HG02610 (cell line): ENCODE measurements around the gene TWIST2.

Source experiments
- ATAC-seq: cut with Tn5 transposase; IDR thresholded peaks from one replicate; pipeline ENCODE4 v1.9.1; 2021; ENCODE audit warnings: mild to moderate bottlenecking, moderate library complexity; ENCODE audit not compliant: unreplicated experiment

TWIST2 gene

GRCh38 chr2:238903141-238903540 lies 55.3 kb downstream of the TWIST2 start:
- ATAC-seq, result no peak

- ATAC-seq, result no peak
Observed at GRCh38 chr2:238904177-238904576, 56.3 kb downstream of the TWIST2 start.

DNA sequence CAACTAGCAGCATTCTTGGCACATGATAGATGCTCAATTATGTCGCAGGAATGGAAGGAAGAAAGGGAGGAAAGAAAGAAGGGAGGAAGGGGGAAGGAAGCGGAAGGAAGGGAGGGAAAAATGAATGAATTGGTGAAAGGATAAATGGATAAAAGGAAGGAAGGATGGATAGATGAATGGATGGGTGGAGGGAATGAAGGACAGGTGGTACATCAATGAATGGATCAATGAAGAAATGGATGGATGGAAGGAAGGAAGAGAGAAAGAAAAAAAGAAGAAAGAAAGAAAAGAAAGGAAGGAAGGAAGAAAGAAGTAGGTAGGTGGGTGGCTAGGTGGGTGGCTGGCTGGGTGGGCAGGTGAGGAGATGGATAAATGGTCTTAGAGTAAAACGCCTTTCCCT lies 56.8 kb downstream of the TWIST2 start:
- no peak for ATAC-seq

DNA sequence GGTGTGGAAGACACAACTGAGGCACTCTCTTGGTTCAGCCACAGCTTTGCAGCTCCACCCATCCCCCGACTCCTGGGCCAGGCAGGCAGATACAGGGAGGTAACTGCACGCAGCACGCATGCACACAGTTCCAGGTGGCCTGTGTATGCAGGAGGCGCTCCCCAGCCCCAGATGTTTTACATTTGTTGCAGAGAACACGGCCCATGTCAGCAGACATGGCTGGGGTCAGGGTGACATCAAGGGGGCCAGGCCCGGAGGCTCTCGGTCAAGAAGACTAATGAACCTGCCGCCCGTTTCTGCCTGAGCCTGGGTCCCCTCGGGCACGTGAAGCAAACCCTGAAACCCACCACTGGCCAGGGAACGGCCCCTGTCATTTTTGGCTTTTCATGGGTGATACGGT lies 57.3 kb downstream of the TWIST2 start:
- no peak for ATAC-seq

GRCh38 chr2:238905644-238906043 lies 57.8 kb downstream of the TWIST2 start:
- ATAC-seq, result no peak

- no peak for ATAC-seq
Observed at GRCh38 chr2:238906254-238906935, 58.5 kb downstream of the TWIST2 start.

DNA sequence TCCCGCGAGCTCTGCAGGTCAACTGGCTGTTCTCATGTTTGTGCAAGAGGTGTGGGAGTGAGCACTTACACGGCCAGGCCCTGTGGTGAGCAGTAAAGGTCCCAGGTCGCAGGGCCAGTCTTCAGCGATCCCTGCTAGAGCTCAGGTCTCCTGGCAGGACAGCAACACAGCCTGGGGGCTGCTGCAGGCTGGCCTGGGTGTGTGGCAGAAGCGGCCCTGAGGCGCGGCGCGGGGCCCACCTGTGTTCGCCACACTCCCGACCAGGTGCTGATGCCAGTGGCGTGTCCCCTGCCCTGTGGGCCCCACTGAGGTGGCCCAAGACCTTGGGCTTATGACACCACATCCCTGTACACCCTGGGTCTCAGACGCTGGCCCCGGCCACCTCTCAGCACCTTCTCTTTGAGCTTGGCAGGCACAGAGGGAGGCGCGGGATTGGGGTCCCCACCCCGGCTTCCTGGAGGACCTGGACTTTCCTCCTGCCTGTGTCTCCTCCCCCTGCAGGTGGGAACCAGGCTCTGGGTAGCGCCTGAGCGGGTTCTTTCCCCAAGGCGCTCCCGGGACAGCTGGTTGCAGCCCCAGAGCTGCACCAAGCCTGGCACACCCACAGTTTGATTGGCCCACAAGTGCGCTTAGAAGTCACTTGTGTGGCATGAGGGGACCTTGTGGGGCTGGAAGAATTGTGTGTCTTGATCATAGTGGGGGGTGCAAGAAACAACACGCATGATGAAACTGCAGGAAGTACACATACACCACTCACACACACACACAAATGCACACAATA lies 59.2 kb downstream of the TWIST2 start:
- no peak for ATAC-seq

- ATAC-seq, result no peak
Observed at GRCh38 chr2:238907717-238908173, 59.9 kb downstream of the TWIST2 start.

DNA sequence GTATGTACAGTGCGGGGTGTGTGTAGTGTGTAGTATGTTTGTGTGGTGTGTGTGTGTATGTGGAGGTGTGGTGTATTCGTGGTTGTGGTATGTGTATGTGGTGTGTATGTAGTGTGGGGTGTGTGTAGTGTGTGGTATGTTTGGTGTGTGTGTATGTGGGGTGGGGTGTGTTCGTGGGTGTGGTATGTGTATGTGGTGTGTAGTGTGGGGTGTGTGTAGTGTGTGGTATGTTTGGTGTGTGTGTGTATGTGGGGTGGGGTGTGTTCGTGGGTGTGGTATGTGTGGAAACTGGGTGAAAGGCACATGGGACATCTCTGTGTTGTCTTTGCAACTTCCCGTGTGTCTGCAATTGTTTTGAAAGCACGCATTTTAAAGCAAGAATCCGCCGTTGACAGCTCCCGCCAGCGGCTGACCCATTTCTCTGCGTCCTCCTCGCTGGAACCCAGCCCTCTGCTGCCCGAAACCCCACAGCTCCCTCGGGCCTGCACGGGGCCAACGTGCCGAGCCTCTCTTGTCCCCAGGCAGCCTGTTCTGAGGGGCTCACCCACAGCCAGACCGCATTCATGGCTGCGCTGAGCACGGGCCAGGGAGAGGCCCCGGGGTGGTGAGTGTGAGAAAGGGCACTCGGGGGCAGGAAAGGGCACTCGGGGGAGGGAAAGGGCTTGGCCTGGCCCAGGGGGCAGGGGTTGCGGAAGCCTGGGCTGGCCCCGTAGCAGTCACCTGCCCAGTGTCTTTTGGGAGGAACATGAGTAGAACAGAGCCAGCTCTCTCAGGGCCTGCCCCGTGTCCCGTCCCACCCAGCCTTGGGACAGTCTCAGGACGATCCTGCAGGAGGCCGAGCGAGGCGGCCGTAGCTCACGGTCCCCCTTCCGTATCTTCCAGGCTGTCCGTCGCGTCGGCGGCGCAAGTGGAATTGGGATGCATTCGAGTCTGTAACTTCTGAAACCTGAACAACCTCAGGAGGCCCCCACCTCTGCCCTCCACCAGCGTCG lies 61.4 kb downstream of the TWIST2 start:
- ATAC-seq, result no peak

DNA sequence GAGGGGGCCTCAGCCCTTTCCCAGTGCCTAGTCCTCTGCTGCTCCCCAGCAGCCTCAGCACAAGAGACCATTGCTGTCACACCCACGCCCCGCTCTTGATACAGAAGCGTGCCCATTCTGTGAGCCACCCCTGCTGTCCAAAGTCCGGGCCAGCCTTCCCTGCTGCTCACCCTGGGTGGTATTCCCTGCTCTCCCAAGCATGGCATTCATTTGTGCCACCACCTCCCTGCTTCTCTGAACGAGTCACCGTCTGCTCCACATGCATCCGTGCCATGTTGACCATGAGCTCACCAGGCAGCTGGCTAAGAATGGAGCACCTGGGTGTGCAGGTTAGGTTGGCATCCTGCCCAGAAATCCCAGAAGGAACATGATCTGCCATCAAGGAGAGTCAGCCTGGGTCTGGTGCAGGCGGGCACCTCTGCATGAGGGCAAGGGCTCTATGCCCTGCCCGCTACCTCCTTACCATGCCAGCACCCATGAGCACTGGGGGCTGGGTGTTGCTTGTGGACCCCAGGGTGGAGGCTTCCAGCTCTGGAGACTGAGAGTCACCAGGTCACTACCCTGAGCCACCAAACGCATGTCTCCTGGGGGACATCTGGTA lies 63.0 kb downstream of the TWIST2 start:
- no peak for ATAC-seq

- ATAC-seq, result no peak
Observed at GRCh38 chr2:238911376-238912227, 63.7 kb downstream of the TWIST2 start.

- ATAC-seq, result no peak
Observed at GRCh38 chr2:238912228-238912915, 64.5 kb downstream of the TWIST2 start.

- ATAC-seq, result no peak
Observed at GRCh38 chr2:238912916-238913875, 65.3 kb downstream of the TWIST2 start.

- ATAC-seq, result no peak
Observed at GRCh38 chr2:238913931-238914647, 66.2 kb downstream of the TWIST2 start.

GRCh38 chr2:238914648-238915015 lies 66.7 kb downstream of the TWIST2 start:
- no peak for ATAC-seq

DNA sequence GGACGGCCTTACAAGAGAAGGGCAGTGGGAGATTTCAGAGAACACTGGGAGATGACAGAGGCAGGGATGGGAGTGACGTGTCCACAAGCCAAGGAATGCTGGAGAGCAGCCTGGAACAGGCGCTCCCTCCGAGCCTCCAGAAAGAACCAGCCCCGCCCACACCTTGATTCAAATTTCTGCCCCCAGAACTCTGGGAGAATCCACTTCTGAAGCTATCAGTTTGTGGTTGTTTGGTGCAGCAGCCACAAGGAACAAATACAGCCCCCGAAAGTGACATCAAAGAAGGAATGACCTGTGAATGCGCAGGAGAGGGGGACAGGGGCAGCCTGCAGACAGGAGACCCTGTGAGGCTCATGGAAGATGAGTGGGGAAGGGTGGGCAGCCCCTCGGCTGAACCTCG lies 67.3 kb downstream of the TWIST2 start:
- no peak for ATAC-seq

DNA sequence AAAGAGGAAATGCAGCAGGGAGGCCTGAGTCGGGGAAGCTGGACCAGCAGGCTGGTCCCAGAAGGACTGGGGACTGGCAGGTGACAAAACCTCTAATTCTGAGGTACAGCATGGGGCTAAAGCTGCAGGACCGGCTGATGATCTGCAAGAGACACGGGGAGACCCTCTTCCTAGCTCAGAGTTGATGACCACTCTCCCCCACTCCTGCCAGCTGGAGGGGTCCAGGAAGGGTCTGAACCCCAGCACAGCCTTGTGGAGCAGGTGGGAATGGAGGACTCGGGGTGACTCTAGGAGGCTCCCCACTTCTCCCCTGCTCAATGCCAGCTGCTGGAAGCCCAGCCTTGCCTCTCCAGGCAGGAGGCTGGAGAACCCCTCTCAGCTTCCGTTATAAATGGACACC lies 67.7 kb downstream of the TWIST2 start:
- no peak for ATAC-seq
